Amygdala (tissue), 56 donors: ENCODE data around the gene SPACDR.
A peak's percentile ranks its signal among the peaks of the same experiment; 100 is the strongest.

Experiments
- DNase-seq, 56 donors: peaks; one replicate each; lab custom pipeline; 2025; lab: John Stamatoyannopoulos, UW

SPACDR gene

DNA sequence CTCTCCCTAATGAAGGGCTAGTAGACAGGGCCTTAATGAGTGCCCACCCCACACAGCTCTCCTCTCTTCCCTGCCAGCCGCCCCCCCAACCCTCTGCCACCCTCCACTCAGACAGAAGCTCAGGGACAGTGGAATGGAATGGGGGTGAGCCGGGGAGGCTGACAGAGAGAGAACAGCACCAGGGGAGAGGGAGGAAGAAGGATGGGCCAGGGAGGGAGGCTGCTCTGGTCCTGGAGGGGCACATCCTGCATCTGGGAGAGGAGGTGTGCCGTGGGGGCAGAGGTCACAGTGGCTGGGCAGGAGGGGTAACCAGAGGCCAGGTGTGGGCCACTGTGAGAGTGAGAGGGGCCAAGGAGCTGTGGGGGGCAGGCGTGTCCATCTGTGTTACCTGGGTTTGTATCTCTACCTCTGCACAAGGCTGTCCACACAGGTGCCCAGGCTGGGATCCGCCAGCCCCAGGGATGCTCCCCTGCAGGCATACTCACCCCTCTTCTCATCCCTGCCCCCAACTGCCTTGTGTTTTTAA is 22.1 kb upstream of the SPACDR start:
- DNase-seq = no peak

DNA sequence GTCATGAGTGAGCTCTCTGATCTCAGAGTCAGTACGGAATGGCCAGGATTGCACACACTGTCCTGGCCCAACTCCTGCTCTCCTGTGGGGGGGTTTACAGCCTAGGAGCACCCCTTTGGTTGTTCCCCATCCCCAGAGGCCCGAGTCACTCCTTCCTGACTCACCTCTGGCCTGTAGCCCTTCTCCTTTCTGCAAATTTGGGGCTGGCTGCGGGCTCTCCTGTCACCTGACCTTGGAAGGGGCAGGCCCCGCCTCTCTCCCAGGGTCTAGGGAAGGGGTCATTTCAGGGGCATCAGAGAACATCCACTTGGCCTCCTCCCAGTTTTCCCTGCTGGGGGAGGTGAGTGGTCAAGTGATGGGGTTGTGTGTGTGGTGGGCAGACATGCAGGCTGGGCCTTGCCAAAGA is 21.4 kb upstream of the SPACDR start:
- DNase-seq = no peak

DNA sequence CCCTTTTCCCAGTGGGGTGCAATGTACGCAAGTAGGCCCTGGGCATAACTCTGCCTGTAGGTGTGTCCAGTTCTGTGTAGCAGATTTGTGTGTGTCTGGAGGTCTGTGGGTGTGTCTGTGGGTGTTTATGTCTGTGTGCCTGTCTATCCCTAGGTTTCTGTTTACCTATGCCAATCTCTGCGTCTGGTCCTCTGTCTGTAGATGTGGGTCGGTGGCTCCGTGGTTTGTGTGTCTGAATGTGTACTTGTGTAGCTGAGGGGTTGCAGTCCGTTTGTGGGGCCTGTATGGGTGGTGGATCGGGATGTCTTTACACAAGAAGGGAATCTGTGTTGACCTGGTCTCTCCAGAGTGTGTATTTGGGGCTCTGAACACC is 20.6 kb upstream of the SPACDR start:
- peak in 3 of 56 donors; percentile 24 to 55 (median 42) for DNase-seq

DNA sequence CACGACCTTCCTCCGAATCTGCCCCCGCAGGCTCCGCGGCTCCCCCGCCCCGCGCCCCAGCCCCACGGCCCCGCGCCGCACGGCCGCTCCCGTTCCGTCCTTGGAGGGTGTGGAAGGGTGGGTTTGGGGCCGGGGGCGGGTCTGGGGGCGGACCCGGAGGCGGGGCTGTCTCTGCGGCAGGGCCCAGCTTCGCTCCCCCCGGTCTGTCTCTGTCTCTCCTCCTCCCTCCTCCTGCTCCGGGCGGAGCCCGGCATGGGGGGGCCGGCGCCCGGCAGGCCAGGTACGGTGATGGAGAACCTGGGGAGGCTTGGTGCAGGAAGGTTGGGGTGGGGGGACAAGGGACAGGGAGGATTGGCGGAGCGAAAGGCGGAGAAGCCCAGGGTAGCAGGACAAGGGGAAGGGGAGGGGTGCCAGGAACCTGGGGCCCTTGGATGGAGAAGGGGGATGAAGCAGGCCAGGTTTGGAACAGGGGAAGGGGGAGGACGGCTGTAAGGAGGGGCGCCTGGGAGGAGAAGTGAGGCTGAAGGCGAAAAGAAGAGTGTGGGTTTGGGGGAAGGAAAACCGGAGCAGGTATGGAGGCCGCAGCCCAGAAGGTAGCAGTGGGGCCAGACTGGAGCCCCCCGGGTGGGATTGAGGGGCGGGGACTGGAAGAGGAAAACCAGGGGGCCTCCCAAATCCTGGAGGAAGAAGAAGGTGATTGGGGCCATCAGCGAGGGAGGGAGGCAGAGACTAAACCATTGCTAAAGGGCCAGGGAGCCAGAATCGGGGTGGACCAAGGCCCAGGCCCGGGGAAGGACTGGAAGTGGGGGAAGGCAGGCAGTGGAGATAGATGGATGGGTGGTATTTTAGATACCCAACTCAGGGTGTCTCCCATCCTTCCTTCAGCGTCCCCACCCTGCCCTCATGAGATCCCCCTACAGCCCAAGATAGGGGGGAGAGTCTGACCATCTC is 19.9 kb upstream of the SPACDR start, which contains the start of gene NYAP1:
Gene NYAP1, plus strand, starts transcription at position 206 of the 951 bp plus-strand sequence. CDS start 1,385 bp downstream, outside the sequence.
- DNase-seq = peak in 48 of 56 donors; percentile 22 to 79 (median 58)

DNA sequence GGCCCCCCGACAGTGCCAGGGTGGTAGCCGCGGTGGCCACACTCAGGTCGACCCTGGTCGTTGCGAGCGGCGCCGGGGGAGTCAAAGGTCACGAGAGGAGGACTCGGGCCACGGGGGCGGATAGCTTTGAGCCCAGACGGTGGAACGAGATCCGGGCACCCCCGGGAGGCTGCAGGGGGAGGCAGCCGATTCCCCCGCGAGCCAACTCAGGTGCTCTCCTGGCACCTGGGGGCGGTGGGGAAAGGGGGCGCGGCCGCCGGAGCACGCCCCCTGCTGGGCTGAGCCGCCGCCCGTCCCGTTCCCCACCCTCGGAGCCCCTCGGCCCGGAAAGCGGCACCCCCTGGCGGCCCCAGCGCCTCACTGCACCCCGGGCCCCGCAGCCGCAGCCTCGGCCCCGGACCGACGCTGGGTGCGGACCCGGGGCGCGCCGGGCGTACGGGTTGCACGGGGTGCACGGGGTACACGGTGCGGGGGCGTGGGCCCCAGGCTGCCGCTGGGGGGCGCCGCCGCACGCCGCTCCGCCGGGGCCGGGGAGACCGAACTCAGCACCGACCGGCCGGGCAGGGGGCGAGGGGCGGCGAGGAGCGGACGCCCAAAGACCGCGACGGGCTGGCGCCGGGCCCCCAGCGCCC is 19.1 kb upstream of the SPACDR start:
- DNase-seq = peak in 38 of 56 donors; percentile 26 to 79 (median 56)

DNA sequence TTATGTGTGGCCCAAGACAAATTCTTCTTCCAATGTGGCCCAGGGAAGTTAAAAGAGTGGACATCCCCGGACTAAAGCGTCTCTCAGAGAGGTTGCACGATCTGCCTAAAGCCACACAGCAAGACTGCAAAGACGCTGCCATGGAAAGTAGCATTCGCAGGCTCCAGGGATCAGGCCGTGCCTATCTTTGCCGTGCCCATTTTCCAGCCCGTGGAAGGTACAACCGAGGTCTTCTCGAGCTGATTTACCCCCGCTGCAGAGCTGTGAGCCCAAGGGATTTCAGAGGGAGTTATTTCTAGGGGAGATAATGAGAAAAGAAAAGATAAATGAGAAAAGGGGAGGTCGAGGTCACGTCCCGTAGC is 18.6 kb upstream of the SPACDR start:
- no peak for DNase-seq

DNA sequence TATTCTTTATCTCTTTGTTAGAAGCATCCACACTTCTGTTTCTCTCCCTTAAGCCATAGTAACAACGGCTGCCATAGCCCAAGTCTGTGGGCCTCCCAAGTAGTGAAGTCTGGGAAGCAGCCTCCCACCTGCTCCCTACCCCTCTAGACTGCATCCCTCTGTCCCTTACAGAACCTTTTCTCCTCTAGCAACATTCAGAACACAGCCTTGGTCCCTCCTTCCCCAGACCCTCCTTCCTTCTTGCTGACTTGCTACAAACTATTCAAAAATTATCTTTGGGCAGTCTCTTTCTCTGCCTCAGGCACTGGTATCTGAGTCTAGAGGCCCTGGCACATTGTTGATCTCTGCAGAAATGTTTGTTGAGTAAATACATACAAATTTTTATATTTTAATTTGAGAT is 17.4 kb upstream of the SPACDR start:
- no peak for DNase-seq

DNA sequence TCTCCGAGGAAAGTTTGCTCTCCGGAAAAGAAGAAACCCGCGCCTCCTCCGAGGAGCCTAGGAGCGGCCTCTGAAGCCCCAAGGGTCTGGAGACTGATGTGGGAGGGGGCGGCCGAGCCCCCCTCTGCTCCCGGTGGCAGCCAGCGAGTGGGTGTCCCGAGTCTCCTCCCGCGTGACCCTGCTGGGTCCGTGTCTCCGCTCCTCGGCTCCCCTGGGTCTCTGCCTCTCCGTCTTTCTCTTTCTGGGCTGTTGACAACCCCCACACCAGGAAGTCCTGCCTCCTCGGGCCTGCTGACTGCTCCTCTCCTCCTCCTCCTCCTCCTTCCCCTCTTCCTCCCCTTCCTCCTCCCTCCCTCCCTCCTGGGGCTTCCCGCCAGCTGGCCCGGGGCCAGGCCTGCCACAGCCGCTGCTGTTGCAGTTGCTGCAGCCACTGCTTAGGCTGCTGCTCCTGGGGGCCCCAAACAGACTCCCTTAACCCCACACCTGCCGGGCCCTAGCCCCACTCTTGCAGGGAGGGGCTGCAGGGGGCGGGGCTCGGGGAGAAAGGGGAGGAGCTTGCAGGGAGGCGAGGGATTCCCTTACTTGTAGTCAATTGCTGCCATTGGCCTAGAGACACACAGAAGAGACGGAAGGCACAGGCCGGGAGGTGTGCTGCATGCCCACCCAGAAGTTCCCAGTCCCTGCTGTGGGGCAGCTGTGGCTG is 15.0 kb upstream of the SPACDR start, which contains the start of gene TSC22D4:
Gene TSC22D4, minus strand, starts transcription at position 257 of the 703 bp plus-strand sequence. CDS start 1,176 bp downstream, outside the sequence.
- DNase-seq = peak; percentile 66 to 98 (median 94)

DNA sequence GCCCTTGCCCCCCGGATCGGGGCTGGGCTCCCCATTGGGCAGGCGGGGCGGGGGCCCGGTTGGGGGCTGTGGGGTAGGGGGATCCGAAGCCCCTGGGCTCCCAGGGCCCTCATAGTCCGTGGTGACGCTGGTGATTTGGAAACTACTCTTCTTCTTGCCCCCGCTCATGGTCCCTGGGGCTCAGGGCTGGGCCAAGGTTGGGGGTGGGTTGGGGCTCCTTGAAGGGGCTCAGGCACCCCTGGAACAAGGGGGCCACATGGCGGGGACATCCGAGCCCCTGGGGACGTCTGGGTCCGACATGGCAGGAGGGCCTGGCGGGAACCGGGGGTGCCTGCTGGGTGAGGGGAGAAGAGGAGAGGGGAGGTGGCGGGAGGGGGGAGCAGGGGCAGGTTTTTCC is 13.8 kb upstream of the SPACDR start:
- DNase-seq = peak in 1 of 56 donors; percentile 22

DNA sequence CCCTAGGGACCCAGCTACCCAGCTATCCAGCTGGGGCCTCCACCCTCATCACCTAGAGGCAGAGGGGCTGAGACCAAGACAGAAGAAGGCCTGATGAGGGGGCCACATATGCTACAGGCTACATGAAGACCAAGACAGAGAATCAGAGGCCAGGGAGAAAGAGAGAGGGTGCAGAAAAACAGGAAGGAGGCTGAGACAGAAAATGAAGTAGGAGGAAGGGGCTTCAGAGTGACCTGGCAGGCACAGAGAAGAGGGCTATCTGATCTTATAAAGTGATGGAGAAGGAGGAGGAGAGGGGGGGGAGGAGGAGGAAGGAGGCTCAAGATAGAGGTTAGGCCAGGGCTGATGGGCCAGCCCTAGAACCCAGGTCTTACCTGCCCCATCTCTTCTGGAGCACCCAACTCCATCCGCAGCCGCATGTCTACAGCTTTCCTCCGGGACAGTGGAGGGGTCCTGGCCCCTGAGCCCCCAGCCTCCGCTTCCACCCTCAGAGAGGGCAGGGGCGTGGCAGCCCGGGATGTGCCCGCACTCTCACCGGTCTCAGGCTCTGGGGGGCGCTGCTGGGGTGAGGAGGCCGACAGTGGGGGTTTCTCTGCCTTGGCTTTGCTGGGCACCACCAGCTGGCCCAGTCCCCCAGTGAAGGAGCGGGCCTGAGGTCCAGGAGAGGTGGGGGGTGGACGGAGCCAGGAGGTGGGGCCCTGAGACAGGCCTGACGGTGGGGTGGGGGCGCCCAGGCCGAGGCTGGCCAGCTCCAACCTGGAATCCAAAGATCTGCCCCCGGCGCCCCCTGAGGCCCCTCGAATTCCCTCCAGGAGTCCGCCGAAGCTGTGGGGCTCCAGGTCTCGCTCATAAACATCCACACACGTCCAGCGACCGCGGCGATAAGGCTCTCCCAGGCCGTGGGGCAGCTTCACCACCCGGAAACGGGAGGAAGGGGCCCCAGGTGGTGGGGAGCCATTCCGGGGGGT is 13.1 kb upstream of the SPACDR start:
- peak in 2 of 56 donors; percentile 14 to 30 for DNase-seq

DNA sequence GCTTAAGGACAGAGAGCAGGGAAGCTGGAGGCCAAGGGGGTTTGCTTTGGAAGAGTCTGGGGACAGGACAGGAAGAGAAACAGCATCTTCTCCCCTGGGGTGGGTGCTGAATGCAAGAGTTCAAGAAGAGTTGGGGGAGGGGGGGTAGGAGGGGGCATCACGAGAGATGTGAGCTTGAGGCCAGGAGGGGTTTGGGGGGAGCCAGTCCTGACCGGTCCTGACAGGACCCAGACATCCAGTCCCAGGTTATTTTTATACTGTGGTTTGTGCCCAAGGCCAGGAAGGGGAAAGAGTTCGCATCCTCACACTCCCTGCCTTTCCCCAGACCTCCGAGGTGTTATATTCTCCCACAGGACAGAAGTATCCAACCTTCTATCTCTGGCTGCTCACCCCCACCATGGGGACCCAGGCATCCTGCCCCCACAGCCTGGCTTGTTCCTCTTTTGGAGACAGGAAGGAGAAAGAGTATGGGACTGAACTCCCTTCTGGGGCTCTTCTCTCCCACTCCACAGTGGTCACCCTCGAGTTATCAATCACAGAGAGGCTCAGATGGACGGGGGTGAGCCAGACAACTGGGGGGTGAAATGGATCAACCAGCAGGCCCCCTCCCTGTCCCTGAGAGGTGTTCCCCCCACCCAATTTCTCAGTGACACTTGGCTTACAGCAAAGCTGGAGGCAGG is 12.2 kb upstream of the SPACDR start:
- no peak for DNase-seq

DNA sequence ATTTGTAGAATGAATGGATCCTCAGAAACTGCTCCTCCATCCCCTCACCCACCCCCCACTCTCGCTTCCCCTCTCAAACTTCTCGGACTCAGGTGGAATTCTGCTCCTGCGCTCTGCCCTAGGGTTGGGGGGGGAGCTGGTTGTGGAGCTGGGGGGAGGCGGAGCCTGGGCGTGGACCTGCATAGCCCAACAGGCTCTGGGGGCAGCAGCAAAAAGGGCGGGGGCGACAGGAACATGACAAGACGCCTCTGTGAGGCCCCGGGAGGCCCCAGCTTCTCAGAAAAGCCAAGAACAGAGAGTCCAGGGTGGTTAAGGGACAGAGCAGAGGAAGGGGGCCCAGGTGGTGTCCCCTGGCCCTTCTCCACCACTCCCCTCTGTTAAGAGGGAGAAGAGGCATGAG is 11.5 kb upstream of the SPACDR start:
- peak in 3 of 56 donors; percentile 11 to 15 (median 13) for DNase-seq

DNA sequence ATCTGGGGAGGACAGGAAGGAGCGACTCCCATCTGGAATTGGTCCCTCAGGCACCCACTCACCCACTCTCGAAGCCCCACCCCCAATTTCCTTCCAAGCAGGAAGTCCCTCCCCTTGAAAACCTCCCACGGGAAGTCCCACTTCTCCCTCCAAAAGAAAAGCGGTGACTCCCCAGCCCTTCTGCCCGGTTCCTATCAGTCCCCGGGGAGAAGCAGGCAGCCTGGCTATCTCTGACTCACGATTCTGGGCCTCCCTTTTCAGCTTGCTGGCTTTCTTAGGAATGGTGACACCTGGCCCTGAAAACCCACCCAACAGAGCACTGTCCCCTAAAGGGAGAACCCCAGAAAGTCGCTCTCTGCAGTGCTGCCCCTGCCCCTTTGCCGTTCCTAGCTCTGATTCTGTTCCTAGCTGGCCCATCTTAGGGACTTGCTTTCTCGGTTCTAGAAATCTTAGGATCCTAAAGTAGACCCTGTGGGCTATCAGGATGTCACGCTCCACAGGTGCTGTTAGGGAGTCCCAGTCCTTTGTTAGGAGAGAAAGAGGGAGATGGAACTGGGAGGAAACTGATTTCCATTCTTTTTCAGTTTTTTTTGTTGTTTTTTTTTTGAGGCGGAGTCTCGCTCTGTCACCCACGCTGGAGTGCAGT is 8.9 kb upstream of the SPACDR start:
- DNase-seq = no peak

DNA sequence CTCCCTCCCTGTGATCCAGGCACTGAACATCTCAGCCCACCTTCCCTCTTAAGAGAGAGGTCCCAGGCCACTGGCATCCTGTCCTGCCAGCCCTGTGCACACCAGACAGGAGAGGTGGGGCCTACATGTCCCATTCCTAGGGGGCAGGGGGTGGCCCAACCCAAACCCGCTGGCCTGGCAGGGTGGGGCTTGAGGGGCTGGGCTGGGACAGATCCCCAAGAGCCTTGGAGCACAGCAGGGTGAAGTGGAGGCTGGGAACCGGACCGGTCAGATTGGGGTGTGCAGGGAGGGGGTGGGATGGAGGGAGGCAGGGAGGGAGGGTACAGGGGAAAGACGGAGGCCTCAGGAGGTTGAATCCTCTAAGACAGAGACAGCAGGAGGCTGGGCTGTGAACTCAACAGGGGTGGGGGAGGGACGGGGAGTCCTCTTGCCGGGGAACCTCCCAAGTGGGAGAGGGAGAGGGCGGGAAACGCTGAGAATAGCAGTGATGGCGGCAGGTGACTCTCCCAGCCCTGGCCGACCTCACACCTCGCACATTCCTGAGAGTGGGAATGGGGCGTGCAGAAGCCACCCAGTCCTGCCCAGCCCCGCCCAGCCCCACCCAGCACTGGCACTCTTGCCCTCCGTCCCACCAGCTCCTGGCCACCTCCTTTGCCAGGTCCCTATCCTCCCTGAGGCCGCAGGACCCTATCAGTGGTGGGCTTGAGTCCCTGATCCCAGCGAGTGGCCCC is 8.2 kb upstream of the SPACDR start:
- DNase-seq = no peak

DNA sequence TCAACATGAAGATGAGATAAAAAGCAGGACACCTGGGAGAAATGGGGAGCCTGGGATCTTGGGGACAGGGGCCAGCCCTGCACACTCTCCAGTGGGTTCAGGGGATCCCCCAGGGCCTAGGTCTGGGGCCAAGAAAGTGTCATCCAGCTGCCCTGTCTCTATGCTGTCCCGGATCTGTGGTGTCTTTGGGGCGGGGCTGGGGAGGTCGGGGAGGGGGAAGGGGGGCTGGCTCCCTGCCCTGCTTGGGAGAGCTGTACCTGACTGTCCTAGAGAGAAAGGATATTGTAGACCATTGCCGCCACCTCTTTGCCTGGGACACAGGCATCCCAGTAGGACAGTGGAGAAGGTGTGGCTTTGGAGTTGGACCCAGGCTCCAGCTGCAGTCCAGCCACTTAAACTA is 7.0 kb upstream of the SPACDR start:
- DNase-seq = no peak

DNA sequence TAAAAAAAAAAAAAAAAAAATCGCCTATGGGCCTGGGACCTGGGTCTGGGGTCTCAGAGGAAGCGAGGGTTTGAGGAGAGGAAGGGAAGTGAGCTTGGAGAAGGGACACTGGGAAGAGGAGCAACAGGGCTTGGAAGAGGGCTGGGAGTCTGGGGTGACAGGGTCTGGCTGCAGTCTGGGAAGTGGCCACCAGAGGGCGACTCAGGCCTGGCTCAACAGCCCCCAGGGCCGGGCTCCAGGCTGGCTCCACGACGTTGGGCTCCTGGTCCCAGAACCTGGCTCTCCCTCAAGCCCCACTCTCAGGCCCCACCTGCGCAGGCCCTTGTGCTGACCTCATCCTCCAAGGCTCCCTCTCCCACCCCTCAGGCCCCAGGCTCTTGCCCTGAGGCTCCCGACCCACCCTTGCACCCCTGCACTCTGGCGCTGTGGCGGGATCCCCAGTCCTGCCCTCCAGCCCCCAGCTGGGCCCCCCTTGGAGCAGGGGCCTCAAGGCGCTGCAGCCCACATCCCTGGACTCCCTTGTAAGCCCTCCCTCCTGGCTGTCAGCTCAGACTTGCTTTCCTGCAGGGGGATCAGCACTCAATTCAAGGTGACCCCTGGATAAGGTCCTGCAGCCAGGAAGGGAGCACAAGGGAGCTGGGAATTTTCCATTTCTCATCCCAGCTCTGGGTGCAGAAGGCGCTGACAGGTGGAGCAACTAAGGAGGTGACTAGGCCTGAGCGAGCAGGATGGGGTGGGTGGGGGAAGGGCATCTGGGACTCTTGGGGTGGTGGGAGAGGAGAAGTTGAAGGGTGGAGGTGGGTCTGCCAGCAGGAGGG is 5.4 kb upstream of the SPACDR start:
- DNase-seq = peak; percentile 18 to 94 (median 73)
